GM12878 (cell line): ENCODE data around the gene ALDH18A1. TPM values are rescaled to one million over a fixed set of nuclear protein-coding genes. Genes with fewer than 3 reads are reported as not detected.

ENCODE experiments used
- FOXM1 ChIP-seq: IDR thresholded peaks from 2 replicates; pipeline ENCODE4 v1.6.1; 2012; ENCODE audit warnings: low read depth, mild to moderate bottlenecking, inconsistent platforms, low read length, moderate library complexity
- NR2C1 ChIP-seq: fragments of 450-650 bp; IDR thresholded peaks from 2 replicates; pipeline ENCODE4 v1.6.1; 2017; ENCODE audit warnings: antibody characterized with exemption, mild to moderate bottlenecking, moderate library complexity
- PML ChIP-seq: IDR thresholded peaks from 2 replicates; pipeline ENCODE4 v1.6.1; 2012; ENCODE audit warnings: low read length, inconsistent platforms
- POLR2AphosphoS5 ChIP-seq: IDR thresholded peaks from 2 replicates; pipeline ENCODE4 v1.6.1; 2011; ENCODE audit warnings: mild to moderate bottlenecking, low read length, inconsistent platforms
- polyA plus RNA-seq, 11 experiments: library from polyadenylated mRNA; depleted of rRNA in 4 of 11; unstranded in 6 of 11; stranded (reverse) in 5 of 11; fragments of >200 nt; fragmentation: Nextera tagmentation in 4 of 11; fragmentation: Illumina TruSeq in 1 of 11; extraction: Ambion mirVana in 4 of 11; extraction: Trizol in 1 of 11; gene quantifications; 1 replicate in 1 of 11; 2 replicates in 10 of 11; pipeline versions ENCODE4 v1.2.1 to v1.2.3, GENCODE V29; 2011 to 2016; ENCODE audit warnings: inconsistent platforms in 2 of 11, missing spikeins in 2 of 11, low read depth in 1 of 11
- total RNA-seq, 4 experiments: library from RNA; depleted of rRNA in 3 of 4; stranded (reverse); fragments of >200 nt in 3 of 4; fragmentation: Illumina TruSeq in 1 of 4; extraction: Trizol in 1 of 4; gene quantifications; 2 replicates each; pipeline versions ENCODE4 v1.2.1 to v1.2.3, GENCODE V29; 2013 to 2021
- TF ChIP-seq, protein P1 (sequence below): fragments of 450-650 bp; IDR thresholded peaks from 2 replicates; pipeline ENCODE4 v1.6.1; 2017; ENCODE audit warnings: mild to moderate bottlenecking, moderate library complexity
- TF ChIP-seq, protein P2 (sequence below): fragments of 450-650 bp; IDR thresholded peaks from 2 replicates; pipeline ENCODE4 v1.6.1; 2018; ENCODE audit warnings: borderline replicate concordance, mild to moderate bottlenecking; ENCODE audit not compliant: partially characterized antibody
- TF ChIP-seq, protein P3 (sequence below): fragments of 450-650 bp; IDR thresholded peaks from 2 replicates; pipeline ENCODE4 v1.6.1; 2017; ENCODE audit warnings: borderline replicate concordance
- TF ChIP-seq, protein P4 (sequence below), 3 experiments: IDR thresholded peaks in 2 of 3; conservative IDR thresholded peaks in 1 of 3; 2 replicates each; pipeline ENCODE4 v1.5.1; 2011; ENCODE audit warnings: low read depth in 3 of 3, low read length in 3 of 3, mild to moderate bottlenecking in 3 of 3, control low read depth in 2 of 3, moderate library complexity in 2 of 3, inconsistent platforms in 1 of 3, mixed read lengths in 1 of 3; ENCODE audit not compliant: control insufficient read depth in 2 of 3, insufficient read depth in 1 of 3; ENCODE audit errors: extremely low read depth in 1 of 3

ALDH18A1 gene
- total and polyA plus RNA-seq, 10 of the 15 experiments (the other 5 are each of a cell fraction or from before 2014, with no cell fraction given), result 24.3 to 118 (median 99.3) TPM

DNA sequence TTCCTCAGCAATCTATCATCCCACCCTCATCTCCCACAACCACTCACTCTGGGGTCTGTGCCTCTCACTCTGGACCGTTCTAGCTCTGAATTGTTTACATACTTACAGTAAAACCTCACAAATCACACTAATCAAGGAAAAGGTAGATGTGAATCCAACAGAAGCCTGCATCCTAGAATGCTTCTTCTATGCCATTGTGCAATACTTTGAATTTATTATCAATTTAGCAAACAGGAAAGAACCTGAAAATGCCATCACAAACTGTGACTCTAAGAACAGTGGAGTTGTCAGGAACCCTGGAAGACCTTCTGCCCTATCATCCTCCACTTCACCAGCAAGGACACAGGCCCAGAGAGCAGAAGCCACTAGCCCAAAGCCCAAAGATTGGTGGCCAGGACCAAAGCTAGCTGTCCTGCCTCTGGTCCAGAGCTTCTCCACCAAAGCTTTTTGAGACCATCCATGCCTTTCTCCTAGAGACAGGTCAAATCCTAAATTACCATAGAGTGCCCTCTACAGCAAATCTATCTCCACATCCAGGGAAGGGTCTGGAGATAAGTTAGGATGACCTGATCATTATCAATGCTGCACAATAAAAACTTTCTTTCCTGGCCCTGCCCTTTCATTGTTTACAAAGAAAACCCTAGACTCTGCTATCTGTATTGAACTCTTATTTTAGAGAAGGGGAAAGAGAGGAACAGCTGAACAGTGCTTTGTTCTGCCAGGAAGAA is 97.8 kb downstream of the ALDH18A1 start (continued):
- TF ChIP-seq, protein P1, sequence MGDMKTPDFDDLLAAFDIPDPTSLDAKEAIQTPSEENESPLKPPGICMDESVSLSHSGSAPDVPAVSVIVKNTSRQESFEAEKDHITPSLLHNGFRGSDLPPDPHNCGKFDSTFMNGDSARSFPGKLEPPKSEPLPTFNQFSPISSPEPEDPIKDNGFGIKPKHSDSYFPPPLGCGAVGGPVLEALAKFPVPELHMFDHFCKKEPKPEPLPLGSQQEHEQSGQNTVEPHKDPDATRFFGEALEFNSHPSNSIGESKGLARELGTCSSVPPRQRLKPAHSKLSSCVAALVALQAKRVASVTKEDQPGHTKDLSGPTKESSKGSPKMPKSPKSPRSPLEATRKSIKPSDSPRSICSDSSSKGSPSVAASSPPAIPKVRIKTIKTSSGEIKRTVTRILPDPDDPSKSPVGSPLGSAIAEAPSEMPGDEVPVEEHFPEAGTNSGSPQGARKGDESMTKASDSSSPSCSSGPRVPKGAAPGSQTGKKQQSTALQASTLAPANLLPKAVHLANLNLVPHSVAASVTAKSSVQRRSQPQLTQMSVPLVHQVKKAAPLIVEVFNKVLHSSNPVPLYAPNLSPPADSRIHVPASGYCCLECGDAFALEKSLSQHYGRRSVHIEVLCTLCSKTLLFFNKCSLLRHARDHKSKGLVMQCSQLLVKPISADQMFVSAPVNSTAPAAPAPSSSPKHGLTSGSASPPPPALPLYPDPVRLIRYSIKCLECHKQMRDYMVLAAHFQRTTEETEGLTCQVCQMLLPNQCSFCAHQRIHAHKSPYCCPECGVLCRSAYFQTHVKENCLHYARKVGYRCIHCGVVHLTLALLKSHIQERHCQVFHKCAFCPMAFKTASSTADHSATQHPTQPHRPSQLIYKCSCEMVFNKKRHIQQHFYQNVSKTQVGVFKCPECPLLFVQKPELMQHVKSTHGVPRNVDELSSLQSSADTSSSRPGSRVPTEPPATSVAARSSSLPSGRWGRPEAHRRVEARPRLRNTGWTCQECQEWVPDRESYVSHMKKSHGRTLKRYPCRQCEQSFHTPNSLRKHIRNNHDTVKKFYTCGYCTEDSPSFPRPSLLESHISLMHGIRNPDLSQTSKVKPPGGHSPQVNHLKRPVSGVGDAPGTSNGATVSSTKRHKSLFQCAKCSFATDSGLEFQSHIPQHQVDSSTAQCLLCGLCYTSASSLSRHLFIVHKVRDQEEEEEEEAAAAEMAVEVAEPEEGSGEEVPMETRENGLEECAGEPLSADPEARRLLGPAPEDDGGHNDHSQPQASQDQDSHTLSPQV, result no peak
- TF ChIP-seq NR2C1, result no peak
- TF ChIP-seq POLR2AphosphoS5, result no peak
- TF ChIP-seq, protein P2, sequence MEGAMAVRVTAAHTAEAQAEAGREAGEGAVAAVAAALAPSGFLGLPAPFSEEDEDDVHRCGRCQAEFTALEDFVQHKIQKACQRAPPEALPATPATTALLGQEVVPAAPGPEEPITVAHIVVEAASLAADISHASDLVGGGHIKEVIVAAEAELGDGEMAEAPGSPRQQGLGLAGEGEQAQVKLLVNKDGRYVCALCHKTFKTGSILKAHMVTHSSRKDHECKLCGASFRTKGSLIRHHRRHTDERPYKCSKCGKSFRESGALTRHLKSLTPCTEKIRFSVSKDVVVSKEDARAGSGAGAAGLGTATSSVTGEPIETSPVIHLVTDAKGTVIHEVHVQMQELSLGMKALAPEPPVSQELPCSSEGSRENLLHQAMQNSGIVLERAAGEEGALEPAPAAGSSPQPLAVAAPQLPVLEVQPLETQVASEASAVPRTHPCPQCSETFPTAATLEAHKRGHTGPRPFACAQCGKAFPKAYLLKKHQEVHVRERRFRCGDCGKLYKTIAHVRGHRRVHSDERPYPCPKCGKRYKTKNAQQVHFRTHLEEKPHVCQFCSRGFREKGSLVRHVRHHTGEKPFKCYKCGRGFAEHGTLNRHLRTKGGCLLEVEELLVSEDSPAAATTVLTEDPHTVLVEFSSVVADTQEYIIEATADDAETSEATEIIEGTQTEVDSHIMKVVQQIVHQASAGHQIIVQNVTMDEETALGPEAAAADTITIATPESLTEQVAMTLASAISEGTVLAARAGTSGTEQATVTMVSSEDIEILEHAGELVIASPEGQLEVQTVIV, result no peak
- no peak for TF ChIP-seq FOXM1
- no peak for TF ChIP-seq PML
- TF ChIP-seq, protein P3, sequence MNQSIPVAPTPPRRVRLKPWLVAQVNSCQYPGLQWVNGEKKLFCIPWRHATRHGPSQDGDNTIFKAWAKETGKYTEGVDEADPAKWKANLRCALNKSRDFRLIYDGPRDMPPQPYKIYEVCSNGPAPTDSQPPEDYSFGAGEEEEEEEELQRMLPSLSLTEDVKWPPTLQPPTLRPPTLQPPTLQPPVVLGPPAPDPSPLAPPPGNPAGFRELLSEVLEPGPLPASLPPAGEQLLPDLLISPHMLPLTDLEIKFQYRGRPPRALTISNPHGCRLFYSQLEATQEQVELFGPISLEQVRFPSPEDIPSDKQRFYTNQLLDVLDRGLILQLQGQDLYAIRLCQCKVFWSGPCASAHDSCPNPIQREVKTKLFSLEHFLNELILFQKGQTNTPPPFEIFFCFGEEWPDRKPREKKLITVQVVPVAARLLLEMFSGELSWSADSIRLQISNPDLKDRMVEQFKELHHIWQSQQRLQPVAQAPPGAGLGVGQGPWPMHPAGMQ, result no peak
- TF ChIP-seq, protein P4, sequence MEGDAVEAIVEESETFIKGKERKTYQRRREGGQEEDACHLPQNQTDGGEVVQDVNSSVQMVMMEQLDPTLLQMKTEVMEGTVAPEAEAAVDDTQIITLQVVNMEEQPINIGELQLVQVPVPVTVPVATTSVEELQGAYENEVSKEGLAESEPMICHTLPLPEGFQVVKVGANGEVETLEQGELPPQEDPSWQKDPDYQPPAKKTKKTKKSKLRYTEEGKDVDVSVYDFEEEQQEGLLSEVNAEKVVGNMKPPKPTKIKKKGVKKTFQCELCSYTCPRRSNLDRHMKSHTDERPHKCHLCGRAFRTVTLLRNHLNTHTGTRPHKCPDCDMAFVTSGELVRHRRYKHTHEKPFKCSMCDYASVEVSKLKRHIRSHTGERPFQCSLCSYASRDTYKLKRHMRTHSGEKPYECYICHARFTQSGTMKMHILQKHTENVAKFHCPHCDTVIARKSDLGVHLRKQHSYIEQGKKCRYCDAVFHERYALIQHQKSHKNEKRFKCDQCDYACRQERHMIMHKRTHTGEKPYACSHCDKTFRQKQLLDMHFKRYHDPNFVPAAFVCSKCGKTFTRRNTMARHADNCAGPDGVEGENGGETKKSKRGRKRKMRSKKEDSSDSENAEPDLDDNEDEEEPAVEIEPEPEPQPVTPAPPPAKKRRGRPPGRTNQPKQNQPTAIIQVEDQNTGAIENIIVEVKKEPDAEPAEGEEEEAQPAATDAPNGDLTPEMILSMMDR (IDR thresholded peaks at IDR 0.05 in 2 of 3, conservative IDR thresholded peaks at IDR 0.05 in 1 of 3; ENCODE audit: control insufficient read depth in 2 of 3, extremely low read depth in 1 of 3, insufficient read depth in 1 of 3, low read depth in 3 of 3, low read length in 3 of 3), result no peak
- TF ChIP-seq, all 136 proteins: peak for 0
